Chondrocyte (in vitro differentiated cells): ENCODE data around the gene TH. TPM values are rescaled to one million over a fixed set of nuclear protein-coding genes. Genes with fewer than 3 reads are reported as not detected.

Source experiments
- DNase-seq: peaks from one replicate; pipeline ENCODE4 v3.0.0; 2021; ENCODE audit warnings: mixed read lengths, low spot score
- H3K27ac Mint-ChIP-seq: one replicate; pipeline ENCODE4 v1.8.0; 2021; ENCODE audit warnings: mild to moderate bottlenecking, moderate library complexity, mixed read lengths; ENCODE audit not compliant: unreplicated experiment
- H3K27me3 Mint-ChIP-seq: 2 replicates; pipeline ENCODE4 v1.8.0; 2021; ENCODE audit warnings: low read depth, mixed read lengths
- H3K36me3 Mint-ChIP-seq: 2 replicates; pipeline ENCODE4 v1.8.0; 2021; ENCODE audit warnings: low read depth, mixed read lengths
- H3K4me1 Mint-ChIP-seq: 2 replicates; pipeline ENCODE4 v1.8.0; 2021; ENCODE audit warnings: low read depth, mild to moderate bottlenecking, mixed read lengths
- H3K4me3 Mint-ChIP-seq: one replicate; pipeline ENCODE4 v1.8.0; 2021; ENCODE audit warnings: mild to moderate bottlenecking, moderate library complexity, mixed read lengths; ENCODE audit not compliant: unreplicated experiment
- H3K9me3 Mint-ChIP-seq: 2 replicates; pipeline ENCODE4 v1.8.0; 2021; ENCODE audit warnings: low read depth, mixed read lengths
- total RNA-seq: library from RNA; stranded (reverse); gene quantifications from 3 replicates; pipeline ENCODE4 v1.2.1, GENCODE V29; 2021
- TF ChIP-seq, protein P1 (sequence below): fragments of 200-600 bp; sonication (generic); IDR thresholded peaks from 2 replicates; pipeline ENCODE4 v1.5.0; 2021; ENCODE audit warnings: antibody characterized with exemption, mild to moderate bottlenecking, moderate library complexity

Gene TH
- total RNA-seq, 1 donor from 2014 or later: not detected

DNA sequence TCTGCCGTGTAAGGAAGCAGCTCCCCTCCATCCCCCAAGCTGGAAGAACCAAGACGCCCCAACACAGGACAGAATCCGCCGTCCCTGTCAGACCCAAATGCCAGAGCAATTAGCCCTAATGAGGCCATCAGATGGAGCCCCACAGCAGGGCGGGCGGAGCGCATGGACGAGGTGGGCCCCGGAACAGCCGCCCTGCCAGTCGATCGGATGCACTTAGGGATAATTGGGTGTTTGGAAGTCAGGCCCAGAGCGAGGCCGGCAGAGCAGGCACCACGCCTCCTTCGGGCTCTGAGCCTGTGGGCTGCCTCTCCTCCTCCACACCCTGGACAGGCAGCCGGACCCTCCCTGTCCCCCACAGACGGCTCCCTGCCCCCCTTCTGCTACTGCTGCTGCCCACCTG is 5.5 kb upstream of the TH start:
- Mint-ChIP-seq H3K4me1 (peaks cover 15% of the 10 kb centered on the region), H3K4me3 (no peak overlapping the region), H3K9me3 (no peaks in the 10 kb centered on the region), H3K36me3 (no peaks in the 10 kb centered on the region), H3K27me3 (no peaks in the 10 kb centered on the region), H3K27ac (no peak overlapping the region)
- TF ChIP-seq, protein P1, sequence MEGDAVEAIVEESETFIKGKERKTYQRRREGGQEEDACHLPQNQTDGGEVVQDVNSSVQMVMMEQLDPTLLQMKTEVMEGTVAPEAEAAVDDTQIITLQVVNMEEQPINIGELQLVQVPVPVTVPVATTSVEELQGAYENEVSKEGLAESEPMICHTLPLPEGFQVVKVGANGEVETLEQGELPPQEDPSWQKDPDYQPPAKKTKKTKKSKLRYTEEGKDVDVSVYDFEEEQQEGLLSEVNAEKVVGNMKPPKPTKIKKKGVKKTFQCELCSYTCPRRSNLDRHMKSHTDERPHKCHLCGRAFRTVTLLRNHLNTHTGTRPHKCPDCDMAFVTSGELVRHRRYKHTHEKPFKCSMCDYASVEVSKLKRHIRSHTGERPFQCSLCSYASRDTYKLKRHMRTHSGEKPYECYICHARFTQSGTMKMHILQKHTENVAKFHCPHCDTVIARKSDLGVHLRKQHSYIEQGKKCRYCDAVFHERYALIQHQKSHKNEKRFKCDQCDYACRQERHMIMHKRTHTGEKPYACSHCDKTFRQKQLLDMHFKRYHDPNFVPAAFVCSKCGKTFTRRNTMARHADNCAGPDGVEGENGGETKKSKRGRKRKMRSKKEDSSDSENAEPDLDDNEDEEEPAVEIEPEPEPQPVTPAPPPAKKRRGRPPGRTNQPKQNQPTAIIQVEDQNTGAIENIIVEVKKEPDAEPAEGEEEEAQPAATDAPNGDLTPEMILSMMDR: no peak
- no peak for DNase-seq

DNA sequence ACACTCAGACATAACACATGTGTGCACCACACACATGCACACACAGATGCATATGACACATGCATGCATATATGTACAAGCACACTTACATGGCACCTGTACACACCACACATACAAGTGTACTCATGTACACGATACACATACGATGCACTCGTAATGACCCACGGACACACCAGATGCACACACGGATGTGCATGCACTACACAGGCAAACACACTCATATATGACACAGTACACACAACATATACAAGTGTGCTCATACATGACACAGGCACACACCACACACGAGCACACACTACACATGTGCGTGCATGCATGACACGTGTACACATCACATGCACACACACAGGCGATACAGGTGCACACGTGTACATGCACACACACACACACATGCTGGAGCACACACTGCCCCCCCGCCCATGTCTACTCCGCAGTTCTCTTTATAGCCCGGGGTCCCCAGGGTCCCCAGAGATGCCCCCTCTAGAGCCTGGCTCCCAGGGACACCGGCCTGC is 4.8 kb upstream of the TH start:
- Mint-ChIP-seq H3K9me3 (no peaks in the 10 kb centered on the region), H3K27me3 (no peaks in the 10 kb centered on the region), H3K4me1 (peaks cover 15% of the 10 kb centered on the region), H3K27ac (no peak overlapping the region), H3K36me3 (no peaks in the 10 kb centered on the region), H3K4me3 (no peak overlapping the region)
- DNase-seq: no peak
- TF ChIP-seq, protein P1: no peak

DNA sequence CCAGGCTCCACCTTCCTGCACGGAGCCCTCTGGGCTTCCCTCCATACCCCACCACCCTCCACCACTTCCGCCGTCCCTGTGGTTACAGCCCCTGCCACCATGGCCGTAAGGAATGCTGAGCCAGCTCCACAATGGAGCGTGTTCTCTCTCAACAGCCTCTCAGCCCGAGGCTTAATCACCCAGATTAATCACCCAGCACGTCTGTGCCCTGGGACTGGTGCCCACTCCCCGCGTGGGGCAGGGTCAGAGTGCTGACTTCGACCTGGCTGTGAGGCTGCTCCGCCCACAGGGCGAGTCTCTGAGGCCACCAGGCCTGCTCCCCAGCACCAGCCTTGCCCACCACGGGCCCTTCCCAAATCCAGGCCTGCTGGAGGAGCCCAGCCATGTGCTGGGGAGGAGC is 4.0 kb upstream of the TH start:
- Mint-ChIP-seq H3K4me3 (no peak overlapping the region), H3K27ac (no peak overlapping the region), H3K9me3 (no peaks in the 10 kb centered on the region), H3K36me3 (no peaks in the 10 kb centered on the region), H3K4me1 (peaks cover 15% of the 10 kb centered on the region), H3K27me3 (no peaks in the 10 kb centered on the region)
- DNase-seq: no peak
- TF ChIP-seq, protein P1: no peak

DNA sequence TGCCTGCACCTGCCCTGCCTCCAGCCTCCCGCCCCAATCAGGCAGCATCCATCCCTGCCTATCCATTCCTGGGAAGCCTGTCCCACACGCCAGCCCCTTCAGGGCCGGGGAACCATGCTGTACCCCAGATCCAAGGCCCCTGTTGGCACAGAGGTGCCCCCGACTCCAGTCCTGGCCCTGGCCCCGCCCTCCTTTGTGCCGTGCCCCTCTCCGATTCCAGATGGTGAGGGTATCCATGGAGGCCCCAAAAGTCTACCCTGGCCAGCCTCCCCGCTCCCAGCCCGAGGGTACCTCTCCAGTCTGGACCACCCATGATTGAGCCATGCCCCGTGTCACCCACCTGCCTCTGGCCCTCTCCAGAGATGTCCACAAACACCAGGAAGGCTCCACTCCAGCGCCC is 2.7 kb upstream of the TH start:
- Mint-ChIP-seq H3K36me3 (no peaks in the 10 kb centered on the region), H3K27ac (no peak overlapping the region), H3K4me3 (no peak overlapping the region), H3K27me3 (no peaks in the 10 kb centered on the region), H3K4me1 (peaks cover 14% of the 10 kb centered on the region), H3K9me3 (no peaks in the 10 kb centered on the region)
- TF ChIP-seq, protein P1: no peak
- no peak for DNase-seq

DNA sequence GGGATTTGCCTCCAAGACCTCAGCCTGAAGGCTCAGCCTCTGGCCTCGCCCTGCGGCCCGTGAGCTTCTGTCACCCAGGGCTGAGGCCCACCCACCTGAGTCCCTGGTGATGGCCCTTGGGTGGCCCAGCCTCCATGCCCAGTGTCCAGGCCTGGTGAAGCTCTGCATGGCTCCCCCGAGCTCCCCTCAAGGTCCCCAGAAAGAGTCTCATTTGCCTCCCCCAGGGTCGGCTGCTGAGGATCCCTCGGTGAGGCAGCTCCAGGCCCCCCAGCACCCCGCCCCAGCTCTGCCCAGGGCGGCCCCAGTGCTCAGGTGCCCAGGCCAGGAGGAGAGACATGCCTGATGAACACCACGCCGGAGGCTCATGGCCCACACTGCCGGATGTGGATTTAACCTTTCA is 2.1 kb upstream of the TH start:
- Mint-ChIP-seq H3K4me3 (no peak overlapping the region), H3K9me3 (no peaks in the 10 kb centered on the region), H3K36me3 (no peaks in the 10 kb centered on the region), H3K27me3 (no peaks in the 10 kb centered on the region), H3K27ac (no peak overlapping the region), H3K4me1 (peaks cover 8% of the 10 kb centered on the region)
- DNase-seq: no peak
- TF ChIP-seq, protein P1: no peak
